Measurements from ENCODE around the gene RGL2. TPM values are rescaled to one million over a fixed set of nuclear protein-coding genes. Genes with fewer than 3 reads are reported as not detected.
A peak's percentile ranks its signal among the peaks of the same experiment; 100 is the strongest.

Gene RGL2
- 38.8 and 43.0 TPM in 2 replicates for total RNA-seq (2013; cell fraction: nucleolus; rRNA removed)
- total RNA-seq (2014; rRNA removed) (7.1 and 7.2 TPM in 2 replicates), total RNA-seq (2014; rRNA removed; fragmentation: Illumina TruSeq; extraction: Trizol) (5.7 and 6.9 TPM in 2 replicates), total RNA-seq (2021) (17.8 and 21.2 TPM in 2 replicates), polyA plus RNA-seq (2011; rRNA removed) (11.4 and 15.5 TPM in 2 replicates), polyA plus RNA-seq (2014; fragmentation: Illumina TruSeq; extraction: Trizol) (5.2 and 9.0 TPM in 2 replicates), polyA plus RNA-seq (2014; fragmentation: Nextera tagmentation; extraction: Ambion mirVana) (1 to 10 TPM in 1 of 2 experiments, under 1 TPM in 1; 0.84 to 2.7 TPM), polyA plus RNA-seq (2014; rRNA removed) (14.5 and 18.1 TPM in 2 replicates), polyA plus RNA-seq (2016; fragmentation: Nextera tagmentation; extraction: Ambion mirVana) (1 to 10 TPM; 5.2 to 6.5 TPM), polyA minus RNA-seq (2011; rRNA and poly(A)+ RNA removed) (6.0 and 19.5 TPM in 2 replicates), Bru-seq, nascent RNA (percentile 63 among the genes with signal in this experiment), BruChase-seq, experiment 1, labeled RNA remaining after a 6-hour chase (percentile 86 among the genes with signal in this experiment), BruChase-seq, experiment 2, labeled RNA remaining after a 2-hour chase (percentile 74 among the genes with signal in this experiment)
- polyA plus RNA-seq (2011; ENCODE audit: low read depth): 10.6 TPM
- 9.6 and 13.7 TPM in 2 replicates for polyA plus RNA-seq (2011; cell fraction: cytosol; rRNA removed)
- 269 and 282 TPM in 2 replicates for polyA plus RNA-seq (2011; cell fraction: nucleus; rRNA removed)
- polyA plus RNA-seq (2012): 20.2 and 22.4 TPM in 2 replicates
- polyA minus RNA-seq (2011; cell fraction: cytosol; rRNA and poly(A)+ RNA removed): 4.0 and 4.7 TPM in 2 replicates
- 38.9 and 53.4 TPM in 2 replicates for polyA minus RNA-seq (2011; cell fraction: nucleus; rRNA and poly(A)+ RNA removed)
- long read RNA-seq, experiment 1, partial matches to known transcripts: 2 of 2 reads
- long read RNA-seq, experiment 1, other reads (novel, unspliced or antisense): 0 of 2 reads
- long read RNA-seq, experiment 2: 0 reads

- H3K4me3 ChIP-seq: peak within 1 kb of the TSS; percentile 100
- RAD21 ChIA-PET (ENCODE audit: unreplicated experiment): interaction anchor here (0.9 to 2.0 kb wide), 11 partner anchors 10 to 127 kb away, joined by 3 to 14 read pairs (median 4); partner anchors contain the start of genes B3GALT4, PFDN6, RPS18 and SYNGAP1
- peak within 1 kb of the TSS; percentile 86 for H3K27ac ChIP-seq (ENCODE audit: control insufficient read depth, insufficient read depth)
- no TSS peak for BruUV-seq (replicated peaks)
- H2AFZ ChIP-seq (ENCODE audit: control insufficient read depth, low read depth, low read length): peak within 1 kb of the TSS; percentile 68
- peak within 1 kb of the TSS; percentile 82 for H3K9ac ChIP-seq (ENCODE audit: control insufficient read depth, insufficient read depth, low read length)
- H3K4me2 ChIP-seq (ENCODE audit: control insufficient read depth, insufficient read depth): peak within 1 kb of the TSS; percentile 93
- TF ChIP-seq EGR1 (IDR thresholded peaks at IDR 0.05; ENCODE audit: borderline replicate concordance in 1 of 2, low read depth in 2 of 2, low read length in 2 of 2) (peak in 1 of 2 experiments; percentile 44; a peak in 1 of 3 replicates), SRF (IDR thresholded peaks at IDR 0.05; ENCODE audit: low read depth in 2 of 2, low read length in 2 of 2) (0 out of 4 replicates have a peak, but pooled peaks of 1 of the 2 experiments have one; percentile 7), TAF1 (IDR thresholded peaks at IDR 0.05; ENCODE audit: borderline replicate concordance, low read depth, low read length) (no peak), ZNF687 (IDR thresholded peaks at IDR 0.05) (no peak), SPI1 (IDR thresholded peaks at IDR 0.05; ENCODE audit: borderline replicate concordance, insufficient read depth, low read depth, low read length) (peak; percentile 22; the same call in 1 of the 2 replicates), REST (IDR thresholded peaks at IDR 0.05; ENCODE audit: low read depth, low read length) (no peak), LARP7 (IDR thresholded peaks at IDR 0.05) (0 out of 2 replicates have a peak, but pooled peaks have one; percentile 6), BHLHE40 (IDR thresholded peaks at IDR 0.05; ENCODE audit: borderline replicate concordance in 1 of 2, low read depth in 2 of 2, low read length in 1 of 2) (peak in 1 of 2 experiments; percentile 19; a peak in 1 of 4 replicates), SIN3A (IDR thresholded peaks at IDR 0.05; ENCODE audit: low read depth, low read length) (0 out of 2 replicates have a peak, but pooled peaks have one; percentile 27), POLR2A (IDR thresholded peaks at IDR 0.05; ENCODE audit: low read depth, low read length) (peak; percentile 7)
- CTCF ChIA-PET: interaction anchor here (0.9 to 4.5 kb wide), 11 partner anchors 9 to 127 kb away, joined by 3 to 30 read pairs (median 5); partner anchors contain the start of genes B3GALT4, CUTA, PFDN6 and RPS18
- in situ Hi-C loops (cut with MboI) (no loop called here), intact Hi-C loops (cut with micrococcal nuclease; ENCODE audit: unreplicated experiment) (loop anchor here (1.0 kb wide), 3 partner anchors 10 to 22 kb away; partner anchors contain the start of genes B3GALT4, PFDN6, TAPBP and WDR46)
- peaks cover 11% of the 10 kb centered on the region for H3K4me1 ChIP-seq (ENCODE audit: control insufficient read depth, insufficient read depth, low read length)
- H4K20me1 ChIP-seq (ENCODE audit: control insufficient read depth, insufficient read depth): no peaks in the 10 kb centered on the region
- DNase-seq (ENCODE audit: low read depth, low spot score): no peak
- no peaks in the 10 kb centered on the region for H3K9me3 ChIP-seq (replicated peaks; ENCODE audit: control insufficient read depth, insufficient read depth, low read length)
- 1% methylated on average over 14 of the region's 34 CpGs for WGBS (ENCODE audit: insufficient coverage, insufficient replicate concordance, low lambda C conversion rate, missing lambda C conversion rate)
- no peaks in the 10 kb centered on the region for H3K27me3 ChIP-seq (replicated peaks in 1 of 2; ENCODE audit: control insufficient read depth in 2 of 2, insufficient read depth in 2 of 2, low read length in 1 of 2)
- SMC1A ChIA-PET (ENCODE audit: uncharacterized antibody, unreplicated experiment): interaction anchor here (1.0 to 1.6 kb wide), 4 partner anchors 19 to 46 kb away, joined by 4 to 10 read pairs (median 6); partner anchors contain the start of genes B3GALT4, RPS18, VPS52 and ZBTB22
- ATAC-seq: peak; percentile 58
- no peak for FAIRE-seq
- POLR2A ChIA-PET: interaction anchor here (1.2 to 3.4 kb wide), 8 partner anchors 10 to 127 kb away, joined by 3 to 41 read pairs (median 7); partner anchors contain the start of genes B3GALT4, PFDN6, RING1 and RPS18
- peaks cover 2 to 10% of the 10 kb centered on the region in 2 experiments; a peak in 3 of 4 replicates for H3K36me3 ChIP-seq (ENCODE audit: control insufficient read depth in 2 of 2, insufficient read depth in 2 of 2, low read length in 1 of 2)
- H3K79me2 ChIP-seq (ENCODE audit: control insufficient read depth, insufficient read depth, low read length): peaks cover 4% of the 10 kb centered on the region; the same call in 1 of the 2 replicates
Measured at GRCh38 chr6:33298773-33299236, at the start of gene RGL2. RGL2 (minus strand) TSS chr6:33298942; CDS start chr6:33298610, 332 bp downstream.
